Smooth muscle cell (in vitro differentiated cells): ENCODE data around the gene MYL2. TPM values are rescaled to one million over a fixed set of nuclear protein-coding genes. Genes with fewer than 3 reads are reported as not detected.

Source experiments
- DNase-seq: peaks from one replicate; lab custom pipeline; 2025; ENCODE audit not compliant: unreplicated experiment; lab: John Stamatoyannopoulos, UW
- H2AFZ ChIP-seq: fragments of 200-600 bp; sonication (generic); 2 replicates; pipeline ENCODE4 v1.6.0; 2016; ENCODE audit warnings: antibody characterized with exemption, low read depth, mild to moderate bottlenecking
- H3F3A ChIP-seq: fragments of 200-600 bp; sonication (generic); 2 replicates; pipeline ENCODE4 v1.6.0; 2017; ENCODE audit warnings: antibody characterized with exemption, low read depth
- H3K27ac ChIP-seq: fragments of 200-600 bp; sonication (generic); 2 replicates; pipeline ENCODE4 v1.5.1; 2016; ENCODE audit warnings: low read depth, mild to moderate bottlenecking
- H3K27me3 ChIP-seq: fragments of 200-600 bp; sonication (generic); 2 replicates; pipeline ENCODE4 v1.6.1; 2016; ENCODE audit warnings: low read depth, mild to moderate bottlenecking
- H3K36me3 ChIP-seq: fragments of 200-600 bp; sonication (generic); 2 replicates; pipeline ENCODE4 v1.5.1; 2016; ENCODE audit warnings: low read depth
- H3K4me1 ChIP-seq: fragments of 200-600 bp; sonication (generic); 2 replicates; pipeline ENCODE4 v1.5.1; 2016; ENCODE audit warnings: low read depth
- H3K4me2 ChIP-seq: fragments of 200-600 bp; sonication (generic); 2 replicates; pipeline ENCODE4 v1.6.0; 2016; ENCODE audit warnings: mild to moderate bottlenecking
- H3K4me3 ChIP-seq: fragments of 200-600 bp; sonication (generic); 2 replicates; pipeline ENCODE4 v1.5.1; 2016; ENCODE audit warnings: mild to moderate bottlenecking
- H3K79me2 ChIP-seq: fragments of 200-600 bp; sonication (generic); 2 replicates; pipeline ENCODE4 v1.6.0; 2016; ENCODE audit warnings: low read depth, mild to moderate bottlenecking
- H3K9ac ChIP-seq: fragments of 200-600 bp; sonication (generic); 2 replicates; pipeline ENCODE4 v1.6.0; 2016; ENCODE audit warnings: low read depth
- H3K9me3 ChIP-seq: fragments of 200-600 bp; sonication (generic); replicated peaks from 2 replicates; pipeline ENCODE4 v1.5.1; 2016; ENCODE audit warnings: low read depth
- H4K20me1 ChIP-seq: fragments of 200-600 bp; sonication (generic); 2 replicates; pipeline ENCODE4 v1.6.0; 2016; ENCODE audit warnings: low read depth
- CTCF ChIP-seq: fragments of 200-600 bp; sonication (generic); IDR thresholded peaks from 2 replicates; pipeline ENCODE4 v1.5.1; 2017; ENCODE audit warnings: borderline replicate concordance, mild to moderate bottlenecking, antibody characterized with exemption; ENCODE audit not compliant: insufficient read depth, poor library complexity, severe bottlenecking
- WGBS: methylation state at CpG from one replicate; pipeline ENCODE4 v1.1.7; 2016; ENCODE audit warnings: low lambda C conversion rate; 5-methylcytosine and 5-hydroxymethylcytosine counted together
- polyA plus RNA-seq: library from polyadenylated mRNA; unstranded; fragments of >200 nt; fragmentation: Nextera tagmentation; extraction: Ambion mirVana; gene quantifications from 2 replicates; pipeline ENCODE4 v1.2.1, GENCODE V29; 2016
- total RNA-seq: library from RNA; depleted of rRNA; stranded (reverse); fragments of >200 nt; gene quantifications from 2 replicates; pipeline ENCODE4 v1.2.3, GENCODE V29; 2014

MYL2 gene
- total and polyA plus RNA-seq, 2 experiments from 2014 or later: not detected

- Histone ChIP-seq H3K4me1 (no peaks in the 10 kb centered on the region), H3K79me2 (no peaks in the 10 kb centered on the region), H3K9ac (no peak overlapping the region), H3K36me3 (no peaks in the 10 kb centered on the region), H3K4me3 (no peak overlapping the region), H3F3A (no peaks in the 10 kb centered on the region), H2AFZ (no peak overlapping the region), H4K20me1 (no peaks in the 10 kb centered on the region), H3K27me3 (no peaks in the 10 kb centered on the region), H3K9me3 (no peaks in the 10 kb centered on the region), H3K4me2 (no peak overlapping the region), H3K27ac (no peak overlapping the region)
- no peak for TF ChIP-seq CTCF
- DNase-seq: no peak
- WGBS: 94% methylated on average over 19 of the region's 21 CpGs
These were observed 10.3 kb upstream of the MYL2 start for GRCh38 chr12:110930348-110931314.

- WGBS: 88% methylated on average over 1 of the region's 1 CpG
- Histone ChIP-seq H3K4me1 (no peaks in the 10 kb centered on the region), H3K4me2 (no peak overlapping the region), H4K20me1 (no peaks in the 10 kb centered on the region), H3K4me3 (no peak overlapping the region), H3K9ac (no peak overlapping the region), H3K36me3 (no peaks in the 10 kb centered on the region), H3K27me3 (no peaks in the 10 kb centered on the region), H3K9me3 (no peaks in the 10 kb centered on the region), H3F3A (no peaks in the 10 kb centered on the region), H3K79me2 (no peaks in the 10 kb centered on the region), H2AFZ (no peak overlapping the region), H3K27ac (no peak overlapping the region)
- no peak for DNase-seq
- TF ChIP-seq CTCF: no peak
These were observed 9.4 kb upstream of the MYL2 start for GRCh38 chr12:110929818-110930217.

DNA sequence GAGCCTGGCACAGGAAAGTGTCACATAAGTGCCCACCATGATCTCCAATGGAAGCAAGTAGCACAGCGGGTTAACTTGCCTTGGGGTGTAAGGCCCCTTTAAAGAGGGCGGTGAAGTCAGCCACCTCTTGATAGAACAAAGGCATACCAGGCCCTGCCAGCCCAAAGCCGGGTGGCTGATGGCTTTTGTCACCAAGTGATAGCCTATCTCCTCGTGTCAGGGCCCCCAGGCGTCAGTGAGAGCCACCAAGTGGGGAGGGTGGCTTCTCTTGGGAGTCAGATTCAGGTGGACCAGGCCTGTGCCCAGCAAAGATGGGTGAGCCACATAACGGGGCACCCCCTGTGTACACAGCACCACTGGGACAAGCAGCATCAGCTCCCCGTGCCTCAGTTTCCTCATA, 8.3 kb upstream of the MYL2 start:
- 68% methylated on average over 7 of the region's 7 CpGs for WGBS
- DNase-seq: no peak

More for the DNA sequence above, 8.3 kb upstream of the MYL2 start:
- Histone ChIP-seq H3K4me1 (no peaks in the 10 kb centered on the region), H3K27me3 (no peaks in the 10 kb centered on the region), H2AFZ (no peak overlapping the region), H3K4me2 (no peak overlapping the region), H3K9me3 (no peaks in the 10 kb centered on the region), H3K36me3 (no peaks in the 10 kb centered on the region), H3K9ac (no peak overlapping the region), H3K79me2 (no peaks in the 10 kb centered on the region), H3K4me3 (no peak overlapping the region), H3F3A (no peaks in the 10 kb centered on the region), H4K20me1 (no peaks in the 10 kb centered on the region), H3K27ac (no peak overlapping the region)
- no peak for TF ChIP-seq CTCF
